ENCODE measurements around the gene SH3RF3. TPM values are rescaled to one million over a fixed set of nuclear protein-coding genes. Genes with fewer than 3 reads are reported as not detected.

SH3RF3 gene
- total and polyA plus RNA-seq, 5 donors from 2014 or later = 0.16 to 1.6 (median 0.76) TPM

DNA sequence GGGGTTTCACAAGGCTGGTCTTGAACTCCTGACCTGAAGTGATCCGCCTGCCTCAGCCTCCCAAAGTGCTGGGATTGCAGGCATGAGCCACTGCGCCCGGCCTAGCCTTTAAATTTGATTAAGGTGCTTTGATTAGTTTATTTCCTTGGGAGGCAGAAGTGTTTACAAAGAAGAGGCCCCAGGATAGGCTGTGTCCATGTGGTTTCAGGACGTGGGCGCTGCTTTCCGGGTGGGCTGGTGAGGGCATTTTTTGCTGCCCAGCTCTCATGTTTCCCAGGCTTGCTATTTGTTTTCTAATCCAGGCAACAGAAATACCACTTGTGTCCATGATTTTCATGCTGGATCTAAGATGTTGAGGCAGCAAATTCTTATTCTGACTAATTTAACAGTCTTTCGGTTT lies 124.2 kb downstream of the SH3RF3 start:
- Mint-ChIP-seq H3K27ac (no peak overlapping the region), H3K27me3 (peaks cover 16% of the 10 kb centered on the region), H3K4me3 (no peak overlapping the region), H3K36me3 (no peaks in the 10 kb centered on the region), H3K4me1 (peaks cover 0 to 45% (median 5%) of the 10 kb centered on the region in 4 donors), H3K9me3 (no peaks in the 10 kb centered on the region)
- Histone ChIP-seq H3K27me3 (ENCODE audit: control insufficient read depth, insufficient read depth, low read length) (no peaks in the 10 kb centered on the region), H3K4me1 (ENCODE audit: control insufficient read depth, insufficient read depth, low read length, poor library complexity, severe bottlenecking) (no peaks in the 10 kb centered on the region), H3K36me3 (ENCODE audit: control insufficient read depth, insufficient read depth, low read length) (no peaks in the 10 kb centered on the region), H3K9me3 (ENCODE audit: control insufficient read depth in 2 of 2, low read length in 2 of 2) (no peaks in the 10 kb centered on the region), H3K27ac (ENCODE audit: insufficient read depth, low read length, poor library complexity, severe bottlenecking) (no peak overlapping the region), H3K4me3 (ENCODE audit: low read depth, low read length) (no peak overlapping the region)
- DNase-seq (no peak), ATAC-seq (ENCODE audit: low read depth in 2 of 2) (no peak)

DNA sequence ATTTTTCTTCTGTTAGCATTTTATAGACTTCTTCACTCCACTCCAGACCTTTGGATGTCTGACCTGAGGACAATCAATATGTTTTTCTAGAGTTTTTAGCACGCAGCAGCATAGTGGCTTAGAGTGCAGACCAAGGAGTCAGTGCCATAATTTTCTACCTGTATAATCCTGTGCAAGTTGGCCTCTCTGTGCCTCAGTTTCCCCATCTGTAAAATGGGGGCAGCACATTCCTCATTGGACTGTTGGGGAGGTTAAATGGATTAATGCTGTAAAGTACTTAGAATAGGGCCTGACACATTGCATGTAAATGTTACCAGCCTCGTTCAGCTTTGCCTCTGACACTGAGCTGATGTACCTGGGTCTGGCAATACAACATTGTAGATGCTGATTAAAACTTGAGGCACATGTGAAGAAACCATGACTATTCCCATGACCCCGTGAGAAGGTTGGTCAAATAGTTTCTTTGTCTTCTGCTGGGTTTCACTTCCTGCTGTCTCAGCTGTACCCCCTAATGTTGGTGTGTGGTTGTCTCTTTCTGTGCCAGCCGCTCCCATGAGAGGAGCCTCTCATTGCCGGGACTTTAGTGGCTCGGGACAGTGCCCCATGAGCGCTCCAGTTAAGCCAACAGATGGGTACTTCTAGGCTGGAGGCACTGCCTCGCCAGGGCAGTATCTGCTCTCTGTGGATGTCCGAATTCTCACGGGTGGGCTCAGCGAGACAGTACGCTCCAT lies 125.3 kb downstream of the SH3RF3 start:
- H3K36me3 Mint-ChIP-seq = no peaks in the 10 kb centered on the region
- Histone ChIP-seq H3K4me3 (ENCODE audit: low read depth, low read length) (no peak overlapping the region), H3K27me3 (ENCODE audit: control insufficient read depth, insufficient read depth, low read length) (no peaks in the 10 kb centered on the region), H3K36me3 (ENCODE audit: control insufficient read depth, insufficient read depth, low read length) (no peaks in the 10 kb centered on the region), H3K27ac (ENCODE audit: insufficient read depth, low read length, poor library complexity, severe bottlenecking) (no peak overlapping the region), H3K4me1 (ENCODE audit: control insufficient read depth, insufficient read depth, low read length, poor library complexity, severe bottlenecking) (no peaks in the 10 kb centered on the region), H3K9me3 (ENCODE audit: control insufficient read depth in 2 of 2, low read length in 2 of 2) (no peaks in the 10 kb centered on the region)
- DNase-seq (no peak), ATAC-seq (ENCODE audit: low read depth in 2 of 2) (no peak)
- no peak overlapping the region for H3K27ac Mint-ChIP-seq
- no peaks in the 10 kb centered on the region for H3K9me3 Mint-ChIP-seq
- peaks cover 0 to 37% (median 6%) of the 10 kb centered on the region in 4 donors for H3K4me1 Mint-ChIP-seq
- peaks cover 10% of the 10 kb centered on the region for H3K27me3 Mint-ChIP-seq
- H3K4me3 Mint-ChIP-seq = no peak overlapping the region

DNA sequence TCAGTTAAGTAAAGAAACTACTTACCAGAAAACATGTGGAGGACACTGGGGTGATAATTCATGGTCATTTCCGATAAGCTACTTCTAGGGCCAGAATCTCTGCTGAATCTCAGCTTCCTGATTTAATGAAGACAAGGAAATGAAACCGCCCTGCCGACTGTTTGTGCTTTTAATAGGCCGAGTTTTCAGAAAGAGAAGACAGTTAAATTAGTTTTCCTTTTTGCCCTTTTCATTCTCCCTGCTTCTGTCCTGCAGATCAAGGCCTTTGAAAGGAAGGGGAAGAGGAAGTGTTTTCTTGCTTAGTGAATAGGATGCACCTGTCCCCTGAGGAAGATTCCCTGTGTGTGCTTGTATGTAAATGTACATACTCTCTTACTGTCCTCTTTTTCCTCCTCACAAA lies 126.6 kb downstream of the SH3RF3 start:
- Histone ChIP-seq H3K4me1 (ENCODE audit: control insufficient read depth, insufficient read depth, low read length, poor library complexity, severe bottlenecking) (no peaks in the 10 kb centered on the region), H3K4me3 (ENCODE audit: low read depth, low read length) (no peak overlapping the region), H3K36me3 (ENCODE audit: control insufficient read depth, insufficient read depth, low read length) (no peaks in the 10 kb centered on the region), H3K9me3 (ENCODE audit: control insufficient read depth in 2 of 2, low read length in 2 of 2) (no peaks in the 10 kb centered on the region), H3K27ac (ENCODE audit: insufficient read depth, low read length, poor library complexity, severe bottlenecking) (no peak overlapping the region), H3K27me3 (ENCODE audit: control insufficient read depth, insufficient read depth, low read length) (no peaks in the 10 kb centered on the region)
- H3K36me3 Mint-ChIP-seq = no peaks in the 10 kb centered on the region
- H3K9me3 Mint-ChIP-seq = no peaks in the 10 kb centered on the region
- no peak overlapping the region for H3K4me3 Mint-ChIP-seq
- H3K4me1 Mint-ChIP-seq = peaks cover 0 to 51% (median 9%) of the 10 kb centered on the region in 4 donors
- H3K27me3 Mint-ChIP-seq = peaks cover 10% of the 10 kb centered on the region
- DNase-seq (no peak), ATAC-seq (ENCODE audit: low read depth in 2 of 2) (no peak)
- peak overlapping the region in 2 of 3 donors; percentile 65 to 81 for H3K27ac Mint-ChIP-seq

DNA sequence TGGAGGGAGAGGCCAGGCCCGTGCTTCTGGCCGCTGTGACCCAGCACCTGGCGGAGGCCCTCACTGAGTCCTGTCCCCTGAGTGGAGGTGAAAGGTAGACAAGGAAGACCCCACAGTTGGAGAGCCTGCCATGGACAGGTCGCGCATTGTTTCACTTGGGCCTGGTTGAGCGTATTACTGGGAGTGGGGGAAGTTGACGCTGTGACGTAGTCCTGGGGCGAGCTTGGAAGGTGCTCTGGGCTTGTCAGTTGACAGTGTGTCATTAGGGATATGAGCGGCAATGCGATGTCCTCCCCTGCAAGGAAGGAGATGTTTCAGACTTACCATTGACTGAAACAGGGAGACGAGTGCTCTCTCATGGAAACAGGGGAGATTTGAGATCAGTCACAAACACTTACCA lies 127.1 kb downstream of the SH3RF3 start:
- Mint-ChIP-seq H3K9me3 (no peaks in the 10 kb centered on the region), H3K36me3 (no peaks in the 10 kb centered on the region), H3K27me3 (peaks cover 10% of the 10 kb centered on the region), H3K4me3 (no peak overlapping the region), H3K4me1 (peaks cover 0 to 55% (median 9%) of the 10 kb centered on the region in 4 donors), H3K27ac (peak overlapping the region in 2 of 3 donors; percentile 64 to 65)
- Histone ChIP-seq H3K27ac (ENCODE audit: insufficient read depth, low read length, poor library complexity, severe bottlenecking) (no peak overlapping the region), H3K4me1 (ENCODE audit: control insufficient read depth, insufficient read depth, low read length, poor library complexity, severe bottlenecking) (no peaks in the 10 kb centered on the region), H3K9me3 (ENCODE audit: control insufficient read depth in 2 of 2, low read length in 2 of 2) (no peaks in the 10 kb centered on the region), H3K36me3 (ENCODE audit: control insufficient read depth, insufficient read depth, low read length) (no peaks in the 10 kb centered on the region), H3K4me3 (ENCODE audit: low read depth, low read length) (no peak overlapping the region), H3K27me3 (ENCODE audit: control insufficient read depth, insufficient read depth, low read length) (no peaks in the 10 kb centered on the region)
- no peak for DNase-seq
- no peak for ATAC-seq (ENCODE audit: low read depth in 2 of 2)

DNA sequence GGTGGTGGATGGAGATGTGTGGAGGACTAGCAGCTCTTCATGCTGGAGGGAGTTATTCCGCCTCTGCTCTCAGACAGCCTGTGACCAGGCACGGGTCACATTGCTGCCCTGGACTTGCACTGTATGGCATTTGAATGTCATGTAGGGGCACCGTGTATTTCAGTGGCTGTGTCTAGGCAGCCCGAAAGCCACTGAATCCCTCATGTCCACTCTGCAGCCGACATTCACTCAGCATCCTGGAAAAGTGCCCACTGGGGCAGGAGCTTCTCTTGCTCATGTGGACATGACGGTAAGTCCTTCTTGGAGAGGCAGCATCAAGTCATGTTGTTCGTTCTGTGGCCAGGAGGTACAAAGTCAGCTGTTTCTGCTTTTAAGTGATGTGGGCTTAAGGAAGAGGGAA lies 127.9 kb downstream of the SH3RF3 start:
- Histone ChIP-seq H3K27me3 (ENCODE audit: control insufficient read depth, insufficient read depth, low read length) (no peaks in the 10 kb centered on the region), H3K9me3 (ENCODE audit: control insufficient read depth in 2 of 2, low read length in 2 of 2) (no peaks in the 10 kb centered on the region), H3K27ac (ENCODE audit: insufficient read depth, low read length, poor library complexity, severe bottlenecking) (no peak overlapping the region), H3K4me3 (ENCODE audit: low read depth, low read length) (no peak overlapping the region), H3K4me1 (ENCODE audit: control insufficient read depth, insufficient read depth, low read length, poor library complexity, severe bottlenecking) (no peaks in the 10 kb centered on the region), H3K36me3 (ENCODE audit: control insufficient read depth, insufficient read depth, low read length) (no peaks in the 10 kb centered on the region)
- Mint-ChIP-seq H3K36me3 (no peaks in the 10 kb centered on the region), H3K9me3 (no peaks in the 10 kb centered on the region), H3K27ac (no peak overlapping the region), H3K27me3 (peaks cover 10% of the 10 kb centered on the region), H3K4me3 (no peak overlapping the region), H3K4me1 (peaks cover 0 to 61% (median 9%) of the 10 kb centered on the region in 4 donors)
- no peak for DNase-seq
- no peak for ATAC-seq (ENCODE audit: low read depth in 2 of 2)

DNA sequence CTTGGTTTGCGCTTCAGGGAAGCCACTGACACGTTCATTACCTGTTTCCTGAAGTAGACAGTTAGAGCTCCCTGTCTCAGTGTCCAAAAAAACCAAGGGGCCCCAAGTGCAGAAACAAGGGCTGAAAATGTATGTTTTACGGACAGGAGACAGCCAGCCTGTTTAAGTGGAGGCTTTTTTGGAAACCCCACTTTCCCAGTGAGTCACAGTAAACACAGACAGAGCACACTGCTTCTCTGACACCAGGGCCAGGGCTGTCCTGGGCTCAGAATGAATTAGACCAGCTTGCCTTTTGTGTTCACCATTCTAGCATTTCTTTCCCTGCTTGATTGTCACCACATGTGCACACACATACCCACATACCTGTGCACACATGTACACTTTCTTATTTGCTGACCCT lies 128.6 kb downstream of the SH3RF3 start:
- Histone ChIP-seq H3K9me3 (ENCODE audit: control insufficient read depth in 2 of 2, low read length in 2 of 2) (no peaks in the 10 kb centered on the region), H3K27ac (ENCODE audit: insufficient read depth, low read length, poor library complexity, severe bottlenecking) (no peak overlapping the region), H3K36me3 (ENCODE audit: control insufficient read depth, insufficient read depth, low read length) (no peaks in the 10 kb centered on the region), H3K27me3 (ENCODE audit: control insufficient read depth, insufficient read depth, low read length) (no peaks in the 10 kb centered on the region), H3K4me3 (ENCODE audit: low read depth, low read length) (no peak overlapping the region), H3K4me1 (ENCODE audit: control insufficient read depth, insufficient read depth, low read length, poor library complexity, severe bottlenecking) (no peaks in the 10 kb centered on the region)
- no peak overlapping the region for H3K27ac Mint-ChIP-seq
- DNase-seq (no peak), ATAC-seq (ENCODE audit: low read depth in 2 of 2) (no peak)
- peaks cover 0 to 63% (median 9%) of the 10 kb centered on the region in 4 donors for H3K4me1 Mint-ChIP-seq
- H3K9me3 Mint-ChIP-seq = no peaks in the 10 kb centered on the region
- no peaks in the 10 kb centered on the region for H3K36me3 Mint-ChIP-seq
- H3K27me3 Mint-ChIP-seq = peaks cover 10% of the 10 kb centered on the region
- no peak overlapping the region for H3K4me3 Mint-ChIP-seq

DNA sequence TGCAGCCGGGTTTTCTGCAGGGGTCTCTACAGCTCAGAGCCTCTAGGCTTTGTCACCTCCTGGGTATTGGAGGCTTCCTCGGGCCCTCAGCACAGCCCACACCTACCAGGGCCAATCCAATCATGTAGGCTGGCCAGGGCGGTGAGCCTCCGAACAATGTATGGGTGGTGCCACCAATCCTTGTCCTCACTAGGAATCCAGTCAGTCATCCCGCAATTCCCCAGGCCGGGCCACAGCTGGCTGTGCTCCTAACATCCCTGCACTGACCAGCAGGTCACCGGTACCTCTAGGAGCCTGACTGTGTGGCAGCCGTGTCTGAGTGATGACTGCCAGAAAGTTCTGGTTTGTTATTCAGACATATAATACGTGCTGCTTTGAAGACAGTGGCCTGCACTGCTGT lies 129.4 kb downstream of the SH3RF3 start:
- Mint-ChIP-seq H3K27me3 (peaks cover 10% of the 10 kb centered on the region), H3K36me3 (no peaks in the 10 kb centered on the region), H3K4me1 (peaks cover 0 to 60% (median 9%) of the 10 kb centered on the region in 4 donors), H3K27ac (peak overlapping the region in 1 of 3 donors; percentile 59), H3K9me3 (no peaks in the 10 kb centered on the region), H3K4me3 (no peak overlapping the region)
- Histone ChIP-seq H3K9me3 (ENCODE audit: control insufficient read depth in 2 of 2, low read length in 2 of 2) (no peaks in the 10 kb centered on the region), H3K4me3 (ENCODE audit: low read depth, low read length) (no peak overlapping the region), H3K27me3 (ENCODE audit: control insufficient read depth, insufficient read depth, low read length) (no peaks in the 10 kb centered on the region), H3K36me3 (ENCODE audit: control insufficient read depth, insufficient read depth, low read length) (no peaks in the 10 kb centered on the region), H3K4me1 (ENCODE audit: control insufficient read depth, insufficient read depth, low read length, poor library complexity, severe bottlenecking) (no peaks in the 10 kb centered on the region), H3K27ac (ENCODE audit: insufficient read depth, low read length, poor library complexity, severe bottlenecking) (no peak overlapping the region)
- DNase-seq = no peak
- no peak for ATAC-seq (ENCODE audit: low read depth in 2 of 2)

DNA sequence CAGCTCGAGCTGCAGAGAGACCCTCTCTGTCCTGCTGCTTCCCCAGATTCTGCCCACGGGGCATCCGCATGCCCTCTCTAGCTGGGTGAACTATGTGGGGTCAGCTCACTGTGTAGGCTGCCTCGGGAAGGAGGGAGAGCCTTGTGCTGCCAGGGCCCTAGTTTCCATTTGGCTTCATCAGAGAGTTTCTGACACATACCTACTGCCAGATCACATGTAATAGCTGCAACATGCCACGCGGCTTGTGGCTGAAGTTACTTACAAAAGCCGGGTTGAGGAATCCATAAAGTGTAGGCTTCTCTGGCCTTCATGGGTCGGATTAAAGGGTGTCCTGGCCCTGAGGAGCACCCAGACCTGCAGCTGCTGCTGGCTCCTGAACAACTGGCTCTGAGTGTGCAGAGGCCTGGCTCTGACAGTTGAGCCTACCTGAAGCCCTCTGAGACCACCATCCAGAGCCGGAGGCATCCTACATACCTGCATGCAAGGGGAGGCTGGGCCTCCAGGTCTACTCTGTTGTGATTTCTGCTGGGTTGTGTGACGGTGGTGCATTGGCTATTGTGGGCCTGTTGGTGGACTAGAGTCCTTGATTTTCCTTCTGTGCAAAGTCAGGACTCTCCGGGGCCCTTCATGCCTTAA lies 130.0 kb downstream of the SH3RF3 start:
- Histone ChIP-seq H3K36me3 (ENCODE audit: control insufficient read depth, insufficient read depth, low read length) (no peaks in the 10 kb centered on the region), H3K4me3 (ENCODE audit: low read depth, low read length) (no peak overlapping the region), H3K27me3 (ENCODE audit: control insufficient read depth, insufficient read depth, low read length) (no peaks in the 10 kb centered on the region), H3K27ac (ENCODE audit: insufficient read depth, low read length, poor library complexity, severe bottlenecking) (no peak overlapping the region), H3K9me3 (ENCODE audit: control insufficient read depth in 2 of 2, low read length in 2 of 2) (no peaks in the 10 kb centered on the region), H3K4me1 (ENCODE audit: control insufficient read depth, insufficient read depth, low read length, poor library complexity, severe bottlenecking) (no peaks in the 10 kb centered on the region)
- H3K27ac Mint-ChIP-seq = peak overlapping the region in 1 of 3 donors; percentile 59
- H3K36me3 Mint-ChIP-seq = no peaks in the 10 kb centered on the region
- ATAC-seq (ENCODE audit: low read depth in 2 of 2) = no peak
- peaks cover 0 to 60% (median 9%) of the 10 kb centered on the region in 4 donors for H3K4me1 Mint-ChIP-seq
- DNase-seq = no peak
- no peaks in the 10 kb centered on the region for H3K9me3 Mint-ChIP-seq
- peak overlapping the region in 1 of 4 donors; percentile 35 for H3K4me3 Mint-ChIP-seq
- peaks cover 10% of the 10 kb centered on the region for H3K27me3 Mint-ChIP-seq
